NCI-H748 (cell line): ENCODE measurements around the gene METAP1D.
"Not testable (repeated sequence)": the region's sequence is repeated elsewhere in the genome, so short reads cannot be mapped to it uniquely, and the experiment has no call there.

ENCODE experiments used
- DNase-seq: peaks from one replicate; lab custom pipeline; 2025; ENCODE audit not compliant: unreplicated experiment; lab: John Stamatoyannopoulos, UW

Gene METAP1D

GRCh38 chr2:172047566-172048507 is 48.1 kb downstream of the METAP1D start:
- DNase-seq: no peak

GRCh38 chr2:172048508-172049503 is 49.1 kb downstream of the METAP1D start:
- DNase-seq: no peak

- no peak for DNase-seq
Observed at GRCh38 chr2:172049567-172050120, 49.9 kb downstream of the METAP1D start.

GRCh38 chr2:172050479-172051125 is 50.8 kb downstream of the METAP1D start:
- no peak for DNase-seq

GRCh38 chr2:172052000-172052983 is 52.5 kb downstream of the METAP1D start:
- peak; percentile 88 for DNase-seq

DNA sequence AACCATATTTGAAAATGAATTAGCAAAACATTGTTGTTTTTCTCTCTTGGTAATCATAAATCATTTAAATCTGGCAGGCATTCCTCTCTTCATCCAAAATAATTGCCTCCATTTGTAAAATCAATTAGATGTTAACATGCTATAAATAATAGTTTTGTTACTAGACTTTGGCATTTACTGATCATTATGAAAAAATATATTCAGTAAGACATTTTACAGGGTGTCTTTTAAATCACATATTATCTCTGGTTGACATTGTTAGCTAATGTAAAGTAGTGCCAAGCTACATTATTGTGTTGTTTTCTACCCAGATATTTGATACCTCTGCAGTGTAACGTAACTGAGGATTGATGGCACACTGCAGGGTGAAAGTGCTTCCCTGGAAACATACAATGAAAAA is 53.7 kb downstream of the METAP1D start:
- DNase-seq: peak; percentile 23

DNA sequence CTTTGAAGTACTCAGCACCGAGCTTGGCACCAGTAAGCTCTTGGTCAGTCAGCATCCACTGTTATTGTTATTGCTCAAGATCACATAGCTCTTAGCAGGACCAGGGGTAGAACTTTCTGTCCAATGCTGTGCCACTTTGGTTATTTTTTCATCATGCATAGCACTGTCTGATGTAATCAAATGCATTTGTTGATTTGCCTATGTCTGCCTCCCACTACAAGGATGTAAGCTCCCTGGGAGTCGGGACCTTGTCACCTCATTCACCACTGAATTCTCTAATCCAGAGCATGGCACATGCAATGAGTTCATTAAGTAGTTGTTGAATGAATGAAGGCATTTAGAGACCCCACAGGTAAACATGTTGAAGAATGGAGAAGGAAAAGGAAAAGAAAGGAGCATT is 56.5 kb downstream of the METAP1D start:
- no peak for DNase-seq

- DNase-seq: no peak
Observed at GRCh38 chr2:172058660-172059059, 58.9 kb downstream of the METAP1D start.

DNA sequence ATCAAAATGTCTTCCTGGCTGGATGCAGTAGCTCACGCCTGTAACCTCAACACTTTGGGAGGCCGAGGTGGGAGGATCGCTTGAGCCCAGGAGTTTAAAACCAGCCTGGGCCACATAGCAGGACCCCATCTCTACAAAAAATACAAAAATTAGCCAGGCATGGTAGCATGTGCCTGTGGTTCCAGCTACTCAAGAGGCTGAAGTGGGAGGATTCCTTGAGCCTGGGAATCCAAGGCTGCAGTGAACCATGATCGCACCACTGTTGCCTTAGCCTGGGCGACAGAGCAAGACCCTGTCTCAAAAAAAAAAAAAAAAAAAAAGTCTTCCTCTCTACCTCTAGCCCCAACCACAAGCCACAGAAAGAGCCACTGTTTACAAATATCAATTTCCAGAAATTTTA is 60.4 kb downstream of the METAP1D start:
- DNase-seq: not testable (repeated sequence)

GRCh38 chr2:172062402-172063004 is 62.8 kb downstream of the METAP1D start:
- DNase-seq: no peak

DNA sequence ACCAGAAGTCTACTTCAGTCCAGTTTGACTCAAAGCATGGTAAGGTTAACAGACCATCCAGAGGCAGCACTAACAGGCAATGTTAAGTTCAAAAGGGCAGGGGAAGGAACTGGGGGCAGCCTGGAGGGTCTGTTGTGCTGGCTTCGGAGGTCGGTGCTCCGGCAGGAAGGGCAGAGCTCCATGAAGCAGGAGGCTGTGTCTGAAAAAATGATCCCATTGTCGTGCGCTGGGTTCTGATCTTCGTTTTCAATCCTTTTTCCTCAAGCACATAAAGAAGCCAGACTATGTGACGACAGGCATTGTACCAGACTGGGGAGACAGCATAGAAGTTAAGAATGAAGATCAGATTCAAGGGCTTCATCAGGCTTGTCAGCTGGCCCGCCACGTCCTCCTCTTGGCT is 63.7 kb downstream of the METAP1D start:
- no peak for DNase-seq

- no peak for DNase-seq
Observed at GRCh38 chr2:172065111-172065510, 65.4 kb downstream of the METAP1D start.

DNA sequence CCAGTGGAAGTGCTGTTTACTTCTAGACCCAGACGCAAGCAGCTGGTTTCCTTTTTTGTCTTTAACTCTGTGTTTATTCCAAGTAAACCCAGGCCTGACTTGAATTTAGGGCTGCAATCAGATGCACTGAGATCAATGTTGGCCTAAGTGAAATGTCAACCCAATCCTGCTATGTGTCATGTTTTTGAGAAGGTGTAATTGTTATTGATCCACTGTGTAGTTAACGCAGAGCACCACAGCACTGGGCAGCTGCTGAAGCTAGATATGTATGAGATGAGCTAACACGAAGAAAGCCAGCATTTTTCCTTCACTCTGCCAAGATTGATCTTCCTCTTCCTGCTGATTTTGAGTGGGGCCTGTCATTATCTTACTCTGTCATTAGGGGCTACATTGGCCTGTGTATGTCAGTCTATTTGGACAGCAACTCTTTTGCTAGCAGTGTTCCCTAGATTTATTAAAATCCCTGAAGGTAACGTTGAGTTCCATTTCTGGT is 66.7 kb downstream of the METAP1D start:
- DNase-seq: peak; percentile 66

GRCh38 chr2:172067905-172068304 is 68.2 kb downstream of the METAP1D start:
- DNase-seq: not testable (repeated sequence)

- DNase-seq: peak; percentile 56
Observed at GRCh38 chr2:172070936-172071335, 71.2 kb downstream of the METAP1D start.

GRCh38 chr2:172072303-172072702 is 72.5 kb downstream of the METAP1D start:
- DNase-seq: peak; percentile 94

DNA sequence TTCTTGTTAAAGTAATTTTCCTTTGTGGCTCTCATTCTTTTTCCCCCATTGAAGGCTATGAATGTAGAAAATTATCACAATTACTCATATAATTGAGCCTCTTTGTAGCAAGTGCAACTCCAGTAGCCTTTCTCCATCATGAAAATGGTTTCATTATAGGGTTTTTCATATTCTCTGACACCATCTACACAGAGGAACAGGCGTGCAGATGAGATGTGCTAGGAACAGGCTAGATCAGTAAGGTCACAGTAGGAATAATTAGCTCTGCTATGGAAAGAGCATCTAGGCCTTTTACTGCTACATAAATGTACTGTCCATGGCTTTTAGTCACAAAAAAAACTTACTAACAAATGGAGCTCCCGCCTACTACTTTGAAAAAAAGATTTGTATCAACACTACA is 73.0 kb downstream of the METAP1D start:
- peak; percentile 94 for DNase-seq

GRCh38 chr2:172073518-172073917 is 73.8 kb downstream of the METAP1D start:
- DNase-seq: peak; percentile 40

GRCh38 chr2:172074254-172074653 is 74.5 kb downstream of the METAP1D start:
- DNase-seq: no peak
